Inflammatory macrophage treated with lipopolysaccharide for 1 hour (primary cell): ENCODE data around the gene GPER1.

ENCODE experiments used
- DNase-seq, 2 donors: peaks; one replicate each; pipeline ENCODE4 v3.0.0-alpha.2; 2020 to 2022

Gene GPER1

GRCh38 chr7:1091644-1092027 lies 3.7 kb downstream of the GPER1 start:
- DNase-seq, result no peak

GRCh38 chr7:1092161-1092632 lies 4.3 kb downstream of the GPER1 start:
- DNase-seq, result no peak

GRCh38 chr7:1092806-1093501 lies 5.0 kb downstream of the GPER1 start:
- DNase-seq, result no peak

- DNase-seq, result no peak
These were observed 5.6 kb downstream of the GPER1 start for GRCh38 chr7:1093502-1093843.

- DNase-seq, result no peak
These were observed 6.1 kb downstream of the GPER1 start for GRCh38 chr7:1093916-1094508.

GRCh38 chr7:1094870-1095269 lies 7.0 kb downstream of the GPER1 start:
- no peak for DNase-seq

GRCh38 chr7:1095621-1096155 lies 7.8 kb downstream of the GPER1 start:
- DNase-seq, result no peak

- no peak for DNase-seq
These were observed 8.5 kb downstream of the GPER1 start for GRCh38 chr7:1096156-1097119.

GRCh38 chr7:1097120-1097504 lies 9.2 kb downstream of the GPER1 start:
- no peak for DNase-seq

GRCh38 chr7:1098243-1099153 lies 10.6 kb downstream of the GPER1 start:
- DNase-seq, result no peak

GRCh38 chr7:1099154-1099542 lies 11.2 kb downstream of the GPER1 start:
- no peak for DNase-seq

- no peak for DNase-seq
These were observed 11.7 kb downstream of the GPER1 start for GRCh38 chr7:1099637-1100036.

GRCh38 chr7:1100386-1100785 lies 12.5 kb downstream of the GPER1 start:
- no peak for DNase-seq

GRCh38 chr7:1100834-1101562 lies 13.1 kb downstream of the GPER1 start:
- no peak for DNase-seq

- no peak for DNase-seq
These were observed 13.9 kb downstream of the GPER1 start for GRCh38 chr7:1101563-1102431.

GRCh38 chr7:1103009-1103788 lies 15.3 kb downstream of the GPER1 start:
- peak; percentile 48 to 63 for DNase-seq

GRCh38 chr7:1103789-1104515 lies 16.0 kb downstream of the GPER1 start:
- no peak for DNase-seq

- no peak for DNase-seq
These were observed 16.7 kb downstream of the GPER1 start for GRCh38 chr7:1104516-1105179.
